Endothelial cell of umbilical vein (primary cell): ENCODE data around the gene KLHL11. TPM values are rescaled to one million over a fixed set of nuclear protein-coding genes. Genes with fewer than 3 reads are reported as not detected.

Source experiments
- BruUV-seq: library from RNA; stranded (reverse); fragments of 400-500 nt; replicated peaks from 2 replicates; lab custom pipeline; 2021; lab: Mats Ljungman, UMichigan
- CTCF ChIA-PET: fragments of 300-600, 350-600 bp; sonication (Branson Sonifier 250); formaldehyde crosslinking; loops from one replicate; lab custom pipeline; 2021; ENCODE audit warnings: antibody characterized with exemption, inconsistent platforms; lab: Charles Lee
- POLR2A ChIA-PET: fragments of 300-600, 350-600 bp; sonication (Branson Sonifier 250); formaldehyde crosslinking; loops from one replicate; lab custom pipeline; 2021; ENCODE audit warnings: antibody characterized with exemption, inconsistent platforms; lab: Charles Lee
- DNase-seq: peaks from one replicate; pipeline ENCODE4 v3.0.0-alpha.2; 2011; ENCODE audit warnings: low read depth, low spot score
- FAIRE-seq: peaks from 2 replicates; lab custom pipeline; 2011; peaks lifted over from hg19 to GRCh38; lab: Jason Lieb, UNC
- H2AFZ ChIP-seq: 2 replicates; pipeline ENCODE4 v1.6.0; 2012; ENCODE audit warnings: low read depth, low read length, control low read depth, inconsistent platforms
- H3K27ac ChIP-seq: 2 replicates; pipeline ENCODE4 v1.5.1; 2011; ENCODE audit warnings: low read depth, mild to moderate bottlenecking, control low read depth, low read length, moderate library complexity; ENCODE audit not compliant: insufficient read depth
- H3K27me3 ChIP-seq, 2 experiments: 2 replicates each; pipeline versions ENCODE4 v1.6.0 to v1.6.1; 2011; ENCODE audit warnings: low read length in 2 of 2, mixed read lengths in 1 of 2; ENCODE audit not compliant: control insufficient read depth in 2 of 2, insufficient read depth in 2 of 2
- H3K36me3 ChIP-seq, 2 experiments: 2 replicates in 1 of 2; 3 replicates in 1 of 2; pipeline ENCODE4 v1.5.1; 2011; ENCODE audit warnings: low read length in 2 of 2, mild to moderate bottlenecking in 1 of 2, moderate library complexity in 1 of 2; ENCODE audit not compliant: control insufficient read depth in 2 of 2, insufficient read depth in 2 of 2; ENCODE audit errors: extremely low read depth in 1 of 2
- H3K4me1 ChIP-seq: 3 replicates; pipeline ENCODE4 v1.5.1; 2011; ENCODE audit warnings: mild to moderate bottlenecking, low read length; ENCODE audit not compliant: control insufficient read depth, insufficient read depth; ENCODE audit errors: extremely low read depth
- H3K4me2 ChIP-seq: 2 replicates; pipeline ENCODE4 v1.6.1; 2011; ENCODE audit warnings: low read length, control low read depth, mixed read lengths; ENCODE audit not compliant: insufficient read depth
- H3K4me3 ChIP-seq, 3 experiments: fragments of 200-600 bp in 1 of 3; sonication (generic), shearing (Covaris generic) in 1 of 3; replicated peaks in 1 of 3; 2 replicates each; pipeline ENCODE4 v1.5.1; 2011 to 2016; ENCODE audit warnings: control low read depth in 3 of 3, low read length in 3 of 3, mild to moderate bottlenecking in 2 of 3, inconsistent platforms in 1 of 3, low read depth in 1 of 3, moderate library complexity in 1 of 3; ENCODE audit not compliant: insufficient read depth in 1 of 3
- H3K79me2 ChIP-seq: 2 replicates; pipeline ENCODE4 v1.6.0; 2012; ENCODE audit warnings: low read length, inconsistent platforms; ENCODE audit not compliant: control insufficient read depth, insufficient read depth
- H3K9ac ChIP-seq: replicated peaks from 2 replicates; pipeline ENCODE3; 2011; ENCODE audit warnings: low read length, control low read depth; ENCODE audit not compliant: insufficient read depth; ENCODE audit errors: extremely low read depth
- H3K9me1 ChIP-seq: replicated peaks from 3 replicates; pipeline ENCODE4 v1.6.0; 2011; ENCODE audit warnings: mild to moderate bottlenecking, low read length; ENCODE audit not compliant: control insufficient read depth, insufficient read depth; ENCODE audit errors: extremely low read depth
- H3K9me3 ChIP-seq: replicated peaks from 2 replicates; pipeline ENCODE4 v1.5.1; 2012; ENCODE audit warnings: low read length, inconsistent platforms; ENCODE audit not compliant: control insufficient read depth, insufficient read depth
- H4K20me1 ChIP-seq: replicated peaks from 2 replicates; pipeline ENCODE3; 2011; ENCODE audit warnings: mild to moderate bottlenecking, low read length; ENCODE audit not compliant: control insufficient read depth, insufficient read depth; ENCODE audit errors: extremely low read depth
- CTCF ChIP-seq, 2 donors: IDR thresholded peaks; 1 replicate in 1 of 2; 2 replicates in 1 of 2; pipeline ENCODE4 v1.5.1; 2011; ENCODE audit warnings: low read length in 2 of 2, mild to moderate bottlenecking in 2 of 2, moderate library complexity in 2 of 2, control low read depth in 1 of 2, inconsistent platforms in 1 of 2, low read depth in 1 of 2; ENCODE audit not compliant: insufficient read depth in 1 of 2; ENCODE audit errors: extremely low read depth in 1 of 2
- EZH2 ChIP-seq: IDR thresholded peaks from 2 replicates; pipeline ENCODE4 v1.6.1; 2012; ENCODE audit warnings: borderline replicate concordance, low read depth, mild to moderate bottlenecking, moderate library complexity, low read length, inconsistent platforms; ENCODE audit not compliant: severe bottlenecking
- FOS ChIP-seq: IDR thresholded peaks from 2 replicates; pipeline ENCODE4 v1.6.1; 2011; ENCODE audit warnings: mild to moderate bottlenecking, low read length, moderate library complexity, borderline replicate concordance; ENCODE audit not compliant: insufficient read depth
- GATA2 ChIP-seq: IDR thresholded peaks from 2 replicates; pipeline ENCODE4 v1.7.0; 2011; ENCODE audit warnings: low read depth, mild to moderate bottlenecking, moderate library complexity, mixed read lengths, low read length; ENCODE audit not compliant: insufficient read length, insufficient read depth
- JUN ChIP-seq: IDR thresholded peaks from 2 replicates; pipeline ENCODE4 v1.6.1; 2011; ENCODE audit warnings: borderline replicate concordance, low read depth; ENCODE audit not compliant: insufficient read length, insufficient read depth
- MAX ChIP-seq: IDR thresholded peaks from 2 replicates; pipeline ENCODE4 v1.6.1; 2011; ENCODE audit not compliant: insufficient read depth, insufficient read length
- MYC ChIP-seq: IDR thresholded peaks from one replicate; pipeline ENCODE4 v1.6.1; 2011; ENCODE audit warnings: mild to moderate bottlenecking, low read depth, low read length
- POLR2A ChIP-seq: IDR thresholded peaks from 2 replicates; pipeline ENCODE4 v1.6.1; 2012; ENCODE audit warnings: low read depth, mild to moderate bottlenecking, control low read depth, low read length
- POLR2AphosphoS5 ChIP-seq: IDR thresholded peaks from 2 replicates; pipeline ENCODE4 v1.6.1; 2012; ENCODE audit warnings: low read depth, mild to moderate bottlenecking, control low read depth, low read length, moderate library complexity; ENCODE audit not compliant: insufficient read depth
- dilution Hi-C: fragments of 300-500 bp; cut with MboI; formaldehyde crosslinking; loops from one replicate; pipeline ENCODE4 v1.15.0; 2019; ENCODE audit warnings: low sequenced_read_pairs; ENCODE audit not compliant: extremely low pct_ligation_motif_present
- intact Hi-C: fragments of 100-400 bp; cut with micrococcal nuclease; formaldehyde crosslinking; loops from one replicate; pipeline ENCODE4 v1.10.0; 2022
- polyA plus RNA-seq, 4 experiments: library from polyadenylated mRNA; depleted of rRNA in 3 of 4; stranded (reverse) in 3 of 4; unstranded in 1 of 4; fragments of >200 nt; gene quantifications; 2 replicates each; pipeline versions ENCODE4 v1.2.1 to v1.2.3, GENCODE V29; 2011 to 2012; ENCODE audit warnings: missing spikeins in 1 of 4
- total RNA-seq: library from RNA; stranded (reverse); gene quantifications from 2 replicates; pipeline ENCODE4 v1.2.3, GENCODE V29; 2021

The KLHL11 gene
- total and polyA plus RNA-seq, 2 donors (not counting 3 experiments of a cell fraction or from before 2014, with no cell fraction given): 3.1 to 11.0 TPM

- POLR2A ChIA-PET: interaction anchor here (0.6 to 0.9 kb wide), 3 partner anchors 53 to 174 kb away, joined by 3 to 4 read pairs (median 3); partner anchors contain the start of gene FKBP10
- Histone ChIP-seq H3K4me3 (peak overlapping the region in 1 of 3 experiments; percentile 38), H3K27me3 (no peaks in the 10 kb centered on the region), H3K79me2 (peaks cover 34% of the 10 kb centered on the region), H3K36me3 (peaks cover 13 to 15% of the 10 kb centered on the region in 2 experiments), H3K4me2 (peak overlapping the region; percentile 45), H3K9me1 (no peaks in the 10 kb centered on the region), H3K27ac (no peak overlapping the region), H3K9me3 (no peaks in the 10 kb centered on the region), H4K20me1 (peaks cover 3% of the 10 kb centered on the region), H3K4me1 (peaks cover 11% of the 10 kb centered on the region), H2AFZ (peak overlapping the region; percentile 8), H3K9ac (no peak overlapping the region)
- CTCF ChIA-PET: interaction anchor here (0.6 to 2.1 kb wide), 11 partner anchors 15 to 128 kb away, joined by 3 to 9 read pairs (median 3); partner anchors contain the start of genes FKBP10 and JUP
- dilution Hi-C loops: no loop called here
- intact Hi-C loops: loop anchor here (1.0 kb wide), 3 partner anchors 53 to 127 kb away; no protein-coding TSS in a partner anchor
- TF ChIP-seq POLR2AphosphoS5: peak; percentile 62
- TF ChIP-seq MYC: no peak
- no peak for TF ChIP-seq GATA2
- TF ChIP-seq POLR2A: peak; percentile 55
- no peak for TF ChIP-seq FOS
- no peak for TF ChIP-seq MAX
- TF ChIP-seq EZH2: no peak
- no peak for TF ChIP-seq JUN
- no peak for TF ChIP-seq CTCF (IDR thresholded peaks at IDR 0.05; ENCODE audit: extremely low read depth in 1 of 2, insufficient read depth in 1 of 2, low read depth in 1 of 2, low read length in 2 of 2)
- DNase-seq (no peak), FAIRE-seq (no peak)
- no TSS peak for BruUV-seq
Measured at GRCh38 chr17:41865596-41865893, 322 bp upstream of the KLHL11 start.
